HL-60/S4 (cell line): ENCODE measurements around the gene NLGN4X.
"Not testable (repeated sequence)": the region's sequence is repeated elsewhere in the genome, so short reads cannot be mapped to it uniquely, and the experiment has no call there.

Experiments used
- in situ Hi-C: fragments of 300-500 bp; cut with MboI; formaldehyde crosslinking; loops from 2 replicates; pipeline ENCODE4 v1.14.3; 2022; ENCODE audit warnings: low sequenced_read_pairs

The NLGN4X gene

DNA sequence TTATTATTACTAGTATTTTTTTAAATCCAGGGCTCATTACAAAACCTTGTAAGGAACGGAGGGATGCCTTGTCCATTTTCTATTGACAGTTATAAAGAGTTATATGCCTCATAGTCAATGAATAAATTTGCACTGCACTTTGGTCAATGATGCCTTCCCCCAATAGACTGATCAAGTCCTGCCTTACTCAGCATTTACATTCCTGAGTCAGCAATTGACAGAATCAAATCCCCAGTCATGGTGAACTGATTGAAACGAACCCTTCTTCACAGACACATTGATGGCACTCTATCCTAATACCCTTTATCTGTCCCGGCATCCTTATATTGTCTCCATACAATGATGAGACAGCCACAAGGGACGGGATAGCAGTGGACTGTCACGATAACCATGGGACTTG, 213.2 kb downstream of the NLGN4X start:
- in situ Hi-C loops, result no loop called here

DNA sequence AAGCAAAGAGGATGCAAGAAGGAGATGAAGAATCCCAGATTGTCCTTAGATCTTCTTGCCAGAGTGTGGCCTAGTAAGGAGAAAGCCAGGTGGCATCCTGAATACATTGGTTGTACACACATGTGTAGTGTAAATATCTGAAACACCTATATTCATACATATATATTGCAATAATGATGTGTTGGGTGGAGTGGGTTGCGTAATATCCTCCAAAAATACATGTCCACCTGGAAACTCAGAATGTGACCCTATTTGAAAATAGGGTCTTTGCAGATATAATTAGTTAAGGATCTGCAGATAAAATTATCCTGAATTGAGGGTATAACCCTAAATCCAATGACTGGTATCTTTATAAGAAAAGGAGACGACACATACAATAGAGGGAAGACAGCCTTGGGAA, 216.3 kb downstream of the NLGN4X start:
- in situ Hi-C loops, result no loop called here

- in situ Hi-C loops, result no loop called here
Observed at GRCh38 chrX:6005856-6006255, 222.8 kb downstream of the NLGN4X start.

GRCh38 chrX:6004529-6004928, 224.1 kb downstream of the NLGN4X start:
- in situ Hi-C loops, result no loop called here

GRCh38 chrX:6002056-6002455, 226.6 kb downstream of the NLGN4X start:
- in situ Hi-C loops, result no loop called here

DNA sequence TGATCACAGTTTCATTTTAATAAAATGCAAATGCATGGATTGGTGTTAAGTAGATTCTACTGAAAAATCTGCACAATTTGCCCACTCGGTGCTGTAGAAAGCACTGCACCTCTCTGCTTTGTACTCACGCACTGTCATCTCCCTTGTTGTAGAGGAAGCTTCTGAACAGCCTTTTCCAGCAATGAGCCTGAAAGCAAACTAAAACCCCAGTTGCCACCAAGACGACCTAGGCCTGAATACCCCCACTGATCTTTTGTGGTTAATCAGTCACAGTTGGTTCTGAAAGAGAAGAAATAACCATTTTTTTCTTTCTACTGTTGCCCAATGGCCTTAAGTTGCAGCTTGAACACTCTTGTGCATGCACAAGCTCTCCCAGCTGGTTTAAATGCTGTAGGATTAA, 229.8 kb downstream of the NLGN4X start:
- in situ Hi-C loops, result no loop called here

GRCh38 chrX:5998456-5998855, 230.2 kb downstream of the NLGN4X start:
- in situ Hi-C loops, result no loop called here

- in situ Hi-C loops, result no loop called here
Observed at GRCh38 chrX:5991393-5991792, 237.3 kb downstream of the NLGN4X start.

DNA sequence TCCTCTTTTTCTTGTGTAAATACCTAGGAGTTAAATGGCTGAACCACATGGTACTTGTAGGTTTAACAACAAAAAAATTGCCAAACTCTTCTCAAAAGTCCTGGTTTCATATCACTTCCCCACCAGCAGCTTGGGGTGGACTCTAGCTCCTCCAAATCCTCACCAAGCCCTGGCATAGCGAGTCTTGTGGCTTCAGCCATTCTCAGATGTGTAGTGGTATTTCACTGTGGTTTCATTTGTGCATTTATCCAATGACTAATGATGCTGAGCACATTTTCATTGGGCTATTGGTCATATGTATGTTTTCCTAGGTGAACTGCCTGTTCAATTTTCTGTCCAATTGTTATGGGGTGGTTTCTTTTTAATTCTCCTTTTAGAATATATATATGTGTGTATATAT, 249.3 kb downstream of the NLGN4X start:
- in situ Hi-C loops, result no loop called here

DNA sequence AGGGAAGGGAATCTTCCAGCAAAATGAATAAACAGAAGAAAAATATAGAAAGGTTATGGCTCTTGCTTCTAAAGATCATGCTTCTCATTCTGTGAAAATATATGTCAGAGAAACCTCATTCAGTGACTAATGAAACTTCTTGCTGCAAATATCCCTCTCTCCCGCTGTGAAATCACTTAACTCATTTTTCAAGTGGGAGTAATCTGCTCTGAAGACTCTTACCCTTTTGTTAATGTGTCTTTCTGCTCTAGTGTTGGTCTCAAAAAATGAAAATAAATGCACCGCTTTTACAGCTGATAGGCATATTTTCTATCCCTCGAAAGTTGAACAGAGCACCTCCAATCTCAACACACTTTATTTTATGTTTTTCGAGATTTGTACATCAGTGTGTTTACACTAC, 252.3 kb downstream of the NLGN4X start:
- in situ Hi-C loops, result no loop called here

GRCh38 chrX:5971300-5971699, 257.4 kb downstream of the NLGN4X start:
- in situ Hi-C loops, result no loop called here

GRCh38 chrX:5965406-5965805, 263.3 kb downstream of the NLGN4X start:
- in situ Hi-C loops, result no loop called here

GRCh38 chrX:5959286-5959685, 269.4 kb downstream of the NLGN4X start:
- in situ Hi-C loops, result no loop called here

- in situ Hi-C loops, result no loop called here
Observed at GRCh38 chrX:5958523-5958922, 270.1 kb downstream of the NLGN4X start.

DNA sequence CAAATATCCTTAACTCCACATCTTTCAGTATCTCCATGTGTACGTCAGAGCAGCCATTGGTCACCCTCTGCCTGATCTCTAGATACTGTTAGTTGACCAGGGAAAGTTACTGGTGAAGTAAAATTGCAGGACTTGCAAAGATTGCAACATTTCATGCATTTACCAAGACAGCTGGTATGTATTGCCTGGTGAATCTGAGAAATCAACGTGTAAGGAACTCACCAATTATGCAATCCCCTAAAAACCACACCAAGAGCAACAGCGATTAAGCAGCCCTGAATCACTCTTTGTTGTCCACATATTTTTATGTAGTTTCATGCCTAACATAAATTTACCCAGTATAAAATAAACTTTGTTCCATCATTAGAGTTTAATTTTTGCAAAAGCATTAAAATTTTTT, 271.2 kb downstream of the NLGN4X start:
- in situ Hi-C loops, result no loop called here

- in situ Hi-C loops, result no loop called here
Observed at GRCh38 chrX:5936438-5936837, 292.2 kb downstream of the NLGN4X start.

GRCh38 chrX:5928224-5928623, 300.4 kb downstream of the NLGN4X start:
- in situ Hi-C loops, result no loop called here

DNA sequence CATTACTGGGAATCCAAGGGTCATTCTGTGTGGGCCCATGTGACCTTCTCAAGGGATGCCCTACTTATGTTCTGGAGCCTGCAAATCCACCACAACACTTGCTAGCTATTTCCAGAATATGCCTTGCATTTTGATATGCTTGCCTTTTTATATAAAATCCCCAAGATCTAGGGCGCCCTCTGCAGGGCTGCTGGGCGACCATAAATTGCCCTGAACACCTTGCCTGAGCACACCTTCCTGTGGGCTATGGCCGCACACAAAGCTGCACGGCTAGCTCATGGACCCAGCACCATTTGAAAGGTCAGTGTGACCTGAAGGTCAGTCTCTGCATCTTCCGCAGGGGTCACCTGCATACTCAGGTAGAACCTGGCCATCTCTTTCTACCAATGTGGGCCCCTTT, 311.7 kb downstream of the NLGN4X start:
- in situ Hi-C loops, result no loop called here

DNA sequence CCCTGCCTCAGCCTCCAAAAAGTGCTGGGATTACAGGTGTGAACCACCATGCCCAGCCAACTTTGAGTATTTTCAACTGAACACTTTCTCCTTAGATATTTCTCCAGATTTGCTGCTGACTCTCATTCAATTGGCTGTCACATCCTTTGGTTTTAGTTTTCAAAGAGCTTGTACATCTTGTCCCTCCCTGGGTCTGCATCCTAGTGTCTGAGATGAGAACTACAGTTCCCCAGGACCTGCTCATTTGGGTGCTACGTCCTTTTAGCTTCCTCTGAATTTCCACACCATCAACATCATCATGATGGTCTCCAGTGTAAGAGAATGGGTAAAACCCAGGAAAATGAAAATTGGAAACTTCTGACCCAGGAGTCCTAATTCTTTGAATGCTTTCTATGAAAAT, 312.9 kb downstream of the NLGN4X start:
- in situ Hi-C loops, result no loop called here

DNA sequence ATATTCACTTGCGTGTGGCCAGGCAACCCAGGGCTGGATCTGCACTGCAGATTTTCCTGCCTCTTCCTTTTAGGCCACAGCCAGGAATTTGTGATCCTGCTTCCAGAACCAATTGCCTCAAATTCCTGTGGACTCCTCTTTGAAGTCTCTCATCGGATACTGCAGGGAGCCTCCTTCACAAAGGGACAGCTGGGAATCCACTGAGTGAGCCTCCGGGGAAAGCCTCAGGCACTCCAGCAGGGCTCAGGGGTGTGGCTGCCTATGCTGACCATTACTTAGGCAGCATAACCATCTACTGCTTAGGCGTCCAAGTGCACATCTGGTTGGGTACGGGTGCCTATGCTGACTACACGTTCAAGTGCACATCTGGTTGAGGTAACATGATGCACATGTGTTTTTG, 321.5 kb downstream of the NLGN4X start:
- in situ Hi-C loops, result no loop called here

DNA sequence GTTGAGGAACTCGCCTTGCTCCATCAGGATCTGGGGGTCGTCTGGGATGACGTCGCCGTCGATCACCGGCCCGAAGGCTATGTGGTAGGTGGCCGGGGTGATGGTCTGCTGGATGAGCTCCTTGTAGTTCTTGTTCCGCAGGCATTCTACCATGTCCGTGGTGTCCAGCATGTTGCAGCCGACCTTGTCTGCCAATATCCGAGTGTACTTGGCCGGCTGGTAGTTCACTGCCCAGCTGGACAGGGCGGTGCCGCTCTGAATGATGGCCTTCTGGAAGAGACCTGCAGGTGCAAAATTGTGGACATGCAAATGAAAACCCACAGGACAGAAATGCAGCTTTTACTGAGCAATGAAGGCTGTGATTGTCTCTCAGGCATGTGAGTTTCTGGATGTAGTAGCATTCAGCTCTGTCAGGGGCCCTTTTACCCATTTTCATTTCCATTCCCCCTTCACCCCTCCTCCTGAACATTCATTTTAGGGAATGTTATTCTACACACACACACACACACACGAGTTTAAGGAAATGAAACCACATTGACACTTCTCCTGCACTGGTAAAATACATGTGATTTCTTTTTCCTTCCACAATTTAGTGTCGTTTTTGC, 325.0 kb downstream of the NLGN4X start:
- in situ Hi-C loops, result not testable (repeated sequence)

GRCh38 chrX:5898463-5898862, 330.2 kb downstream of the NLGN4X start:
- in situ Hi-C loops, result no loop called here

DNA sequence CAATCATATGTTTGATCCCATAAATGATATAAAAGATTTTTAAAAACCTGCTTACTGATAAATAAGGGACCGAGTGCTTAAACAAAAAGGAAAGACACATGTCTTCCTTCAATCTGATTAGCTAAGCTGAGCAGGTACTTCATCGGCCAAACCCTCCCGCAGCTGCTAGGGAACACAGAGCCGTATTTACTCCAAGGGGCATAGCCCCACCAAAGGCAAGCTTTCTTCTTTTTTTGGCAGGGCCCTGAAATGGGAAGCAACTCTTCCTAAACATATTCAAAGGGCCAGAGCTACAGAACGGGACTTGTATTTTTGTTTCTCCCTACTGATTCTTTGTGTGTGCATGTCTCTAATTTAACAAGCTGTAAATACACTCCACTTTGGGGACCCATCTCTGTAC, 337.3 kb downstream of the NLGN4X start:
- in situ Hi-C loops, result no loop called here
